Measurements from ENCODE around the gene ACTR5. TPM values are rescaled to one million over a fixed set of nuclear protein-coding genes. Genes with fewer than 3 reads are reported as not detected.
A peak's percentile ranks its signal among the peaks of the same experiment; 100 is the strongest.

ACTR5 gene
- polyA plus RNA-seq (ENCODE audit: insufficient read depth in 1 of 5, insufficient read length in 5 of 5, low replicate concordance in 1 of 5), result 10 to 100 TPM; 10.8 to 12.8 (median 11.9) TPM
- long read RNA-seq, donor 1, partial matches to known transcripts, result 0 of 2 reads
- long read RNA-seq, donor 1, other reads (novel, unspliced or antisense), result 0 of 2 reads
- long read RNA-seq, donor 2, partial matches to known transcripts, result 0 of 3 reads
- long read RNA-seq, donor 2, other reads (novel, unspliced or antisense), result 0 of 3 reads
- long read RNA-seq, donor 3, partial matches to known transcripts, result 0 of 3 reads
- long read RNA-seq, donor 3, other reads (novel, unspliced or antisense), result 0 of 3 reads
- long read RNA-seq, donor 4, partial matches to known transcripts, result 0 of 2 reads
- long read RNA-seq, donor 4, other reads (novel, unspliced or antisense), result 0 of 2 reads
- long read RNA-seq, donor 5, partial matches to known transcripts, result 0 of 2 reads
- long read RNA-seq, donor 5, other reads (novel, unspliced or antisense), result 0 of 2 reads
- long read RNA-seq, donor 6, partial matches to known transcripts, result 0 of 4 reads
- long read RNA-seq, donor 6, other reads (novel, unspliced or antisense), result 0 of 4 reads
- long read RNA-seq, donor 7, partial matches to known transcripts, result 0 of 2 reads
- long read RNA-seq, donor 7, other reads (novel, unspliced or antisense), result 0 of 2 reads
- long read RNA-seq, donor 8, partial matches to known transcripts, result 0 of 2 reads
- long read RNA-seq, donor 8, other reads (novel, unspliced or antisense), result 0 of 2 reads

DNA sequence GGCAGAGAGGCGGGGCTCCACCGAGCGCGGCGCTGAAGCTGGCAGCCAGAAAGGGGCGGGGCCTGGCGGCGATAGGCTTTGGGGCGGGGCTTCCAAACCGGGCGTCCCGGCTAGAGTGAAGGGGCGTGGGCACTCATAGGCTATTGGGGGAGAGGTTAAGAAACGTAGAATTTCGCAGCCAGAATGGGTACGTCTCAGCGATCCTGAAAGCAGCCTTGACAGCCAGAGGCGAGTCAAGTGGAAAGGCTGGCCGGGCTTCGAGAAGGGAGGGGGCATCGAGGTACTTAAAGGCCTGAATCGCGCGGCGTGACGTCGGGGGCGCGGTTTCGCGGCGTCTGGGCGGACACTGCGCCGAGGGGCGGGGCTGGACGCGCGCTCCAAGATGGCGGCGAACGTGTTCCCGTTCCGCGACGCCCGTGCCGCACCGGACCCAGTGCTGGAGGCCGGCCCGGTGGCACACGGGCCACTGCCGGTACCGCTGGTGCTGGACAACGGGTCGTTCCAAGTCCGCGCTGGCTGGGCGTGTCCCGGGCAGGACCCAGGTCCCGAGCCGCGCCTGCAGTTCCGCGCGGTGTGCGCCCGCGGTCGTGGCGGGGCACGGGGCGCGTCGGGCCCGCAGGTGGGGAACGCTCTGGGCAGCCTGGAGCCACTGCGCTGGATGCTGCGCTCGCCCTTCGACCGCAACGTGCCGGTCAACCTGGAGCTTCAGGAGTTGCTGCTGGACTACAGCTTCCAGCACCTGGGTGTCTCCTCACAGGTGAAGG, at the start of gene ACTR5:
Gene ACTR5, plus strand, starts transcription at position 364 of the 764 bp plus-strand sequence. Its CDS starts 19 bp downstream, at position 383.
- DNase-seq, result peak; percentile 92 to 93

DNA sequence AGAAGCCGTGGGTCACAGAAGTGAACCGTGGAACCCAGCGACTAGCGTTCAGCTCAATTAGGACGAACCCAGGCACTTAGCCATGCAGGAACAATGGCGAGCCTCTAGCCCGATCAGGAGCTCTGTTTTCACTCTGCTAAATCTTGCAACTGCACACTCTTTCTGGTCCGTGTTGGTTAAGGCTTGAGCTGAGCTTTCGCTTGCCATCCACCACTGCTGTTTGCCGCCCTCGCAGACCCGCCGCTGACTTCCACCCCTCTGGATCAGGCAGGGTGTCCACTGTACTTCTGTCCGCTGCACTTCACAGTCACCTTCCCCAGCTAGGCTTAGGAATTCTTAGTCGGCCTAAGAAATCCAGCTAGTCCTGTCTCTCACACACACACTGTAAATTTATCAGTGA, 49.7 kb upstream of the ACTR5 start:
- DNase-seq, result no peak

DNA sequence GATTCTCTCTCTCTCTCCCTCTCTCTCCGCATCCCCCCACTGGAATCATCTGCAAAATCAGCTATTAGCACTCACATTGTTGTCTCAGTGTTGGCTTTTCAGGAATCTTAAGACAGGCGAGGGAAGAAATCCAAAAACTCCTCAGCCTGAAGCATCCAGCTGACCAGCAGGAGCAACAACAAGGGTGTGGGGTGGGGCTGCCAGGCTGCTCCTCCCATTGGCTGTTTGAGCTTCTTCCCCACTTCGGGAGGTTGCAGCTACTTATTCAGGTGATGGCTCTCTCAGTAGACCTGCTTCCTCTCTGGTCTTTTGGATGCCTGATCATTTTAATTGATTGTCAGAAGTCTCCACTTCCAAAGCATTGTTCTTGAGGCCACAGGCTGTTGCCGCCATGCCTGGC, 48.1 kb upstream of the ACTR5 start:
- no peak for DNase-seq

DNA sequence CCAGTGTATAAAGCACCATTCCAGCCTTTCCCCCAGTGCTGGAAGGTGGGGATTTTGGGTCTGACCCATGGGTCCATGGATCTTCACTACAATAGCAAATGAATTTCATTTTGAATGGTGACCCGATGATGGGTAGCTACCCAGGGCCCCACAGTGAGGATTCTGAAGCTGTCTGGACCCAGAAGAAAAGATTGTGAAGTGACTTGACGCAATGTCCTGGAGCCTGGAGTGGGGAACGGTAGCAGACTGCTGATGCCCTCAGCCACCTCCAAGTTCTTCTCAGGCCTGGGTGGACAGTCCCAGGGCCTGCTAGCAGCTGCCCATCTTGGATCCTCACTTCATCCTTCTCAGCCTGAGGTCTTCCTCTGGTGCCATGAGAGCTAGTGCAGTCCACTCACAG, 47.3 kb upstream of the ACTR5 start:
- no peak for DNase-seq

DNA sequence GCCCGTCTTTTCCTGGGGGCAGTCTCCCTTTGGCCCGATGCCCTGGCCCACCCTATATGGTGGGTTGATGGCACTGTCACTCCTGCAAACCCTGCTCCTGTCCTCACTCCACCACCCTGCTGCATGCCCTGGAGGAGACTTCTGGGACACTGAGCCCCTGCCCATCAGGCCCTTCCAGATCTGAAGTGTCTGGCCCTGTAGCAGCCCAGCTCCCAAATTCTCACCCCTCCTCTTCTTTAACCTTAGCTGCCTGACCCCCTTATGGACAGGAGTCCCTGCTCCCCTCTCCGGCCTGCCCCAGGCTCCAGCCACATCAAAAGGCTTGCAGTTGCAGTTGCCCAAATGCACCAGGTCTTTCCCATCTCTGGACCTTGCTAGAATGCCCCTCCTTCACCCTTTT, 44.7 kb upstream of the ACTR5 start:
- no peak for DNase-seq

DNA sequence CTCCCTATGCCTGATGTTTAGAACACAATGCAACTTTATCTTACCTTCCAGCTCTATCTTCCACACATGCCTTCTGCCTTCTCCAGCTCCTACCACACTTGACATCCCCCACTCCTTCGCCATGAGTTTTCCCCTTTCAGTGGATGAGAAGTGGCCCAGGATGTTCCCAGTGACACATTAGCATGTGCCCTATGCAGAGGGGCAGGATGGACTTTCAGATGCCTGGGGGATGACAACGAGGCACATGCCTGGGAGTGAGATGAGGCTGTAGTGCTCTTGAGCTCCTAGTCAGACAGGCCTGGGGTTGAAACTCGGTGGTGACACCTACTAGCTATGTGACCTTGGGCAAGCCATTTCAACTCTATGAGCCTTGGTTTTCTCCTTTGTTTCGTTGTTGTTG, 44.1 kb upstream of the ACTR5 start:
- no peak for DNase-seq

DNA sequence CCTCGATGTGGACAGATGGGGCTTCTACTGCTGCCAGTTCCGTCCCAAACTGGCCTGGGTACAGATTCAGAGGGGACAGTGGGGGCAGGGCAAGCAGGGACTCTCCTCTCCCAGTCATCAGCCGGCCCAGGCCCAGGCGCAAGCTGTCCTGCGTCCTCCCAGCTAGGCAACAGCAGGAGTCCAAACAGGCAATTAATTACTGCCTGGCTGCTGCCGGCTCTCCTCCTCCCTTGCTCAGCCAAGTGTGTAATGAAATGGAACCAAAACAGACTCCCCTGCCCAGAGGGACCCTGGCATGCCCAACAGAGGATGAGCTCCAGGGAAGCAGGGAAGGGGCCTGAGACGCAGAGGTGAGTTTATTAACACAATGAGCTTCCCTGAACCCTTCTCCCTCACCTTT, 41.8 kb upstream of the ACTR5 start:
- DNase-seq, result no peak

DNA sequence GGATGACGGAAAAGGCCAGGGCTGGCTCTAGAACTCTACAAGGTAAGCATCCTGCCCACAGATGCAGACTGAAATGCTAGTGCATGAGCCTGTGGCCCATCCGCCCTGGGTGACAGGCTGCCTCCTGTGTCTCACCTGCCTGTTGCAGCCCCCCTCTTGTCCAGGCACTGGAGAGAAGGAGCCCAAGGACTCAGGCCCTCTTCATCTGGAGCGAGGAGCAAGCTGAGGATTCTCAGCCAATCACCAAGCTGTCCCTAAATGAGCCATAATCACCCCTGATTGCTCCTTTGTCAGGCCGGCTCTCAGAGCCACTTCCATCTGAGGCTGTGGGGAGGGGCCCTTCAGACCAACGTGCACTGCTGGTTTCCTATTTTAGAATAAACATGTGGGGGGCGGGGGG, 34.0 kb upstream of the ACTR5 start:
- DNase-seq, result no peak

DNA sequence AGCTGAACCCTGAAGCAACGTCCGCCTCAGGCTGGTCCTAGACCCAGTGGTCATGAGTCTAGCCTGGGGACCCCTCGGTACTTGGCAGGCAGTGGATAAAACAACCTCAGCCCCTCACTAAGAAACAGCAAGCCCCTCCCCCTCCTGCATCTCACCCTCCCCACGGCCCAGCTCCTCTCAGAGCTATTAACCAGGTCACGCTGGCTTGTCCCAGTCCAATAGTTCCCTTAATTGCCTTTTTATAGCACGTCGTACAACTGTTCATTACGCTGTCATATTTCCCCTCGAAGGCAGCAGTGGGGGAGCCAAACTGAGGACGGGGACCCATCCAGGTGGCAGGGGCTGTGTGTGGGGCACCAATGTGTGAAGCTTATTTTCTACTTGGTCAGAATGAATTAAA, 32.6 kb upstream of the ACTR5 start:
- no peak for DNase-seq

DNA sequence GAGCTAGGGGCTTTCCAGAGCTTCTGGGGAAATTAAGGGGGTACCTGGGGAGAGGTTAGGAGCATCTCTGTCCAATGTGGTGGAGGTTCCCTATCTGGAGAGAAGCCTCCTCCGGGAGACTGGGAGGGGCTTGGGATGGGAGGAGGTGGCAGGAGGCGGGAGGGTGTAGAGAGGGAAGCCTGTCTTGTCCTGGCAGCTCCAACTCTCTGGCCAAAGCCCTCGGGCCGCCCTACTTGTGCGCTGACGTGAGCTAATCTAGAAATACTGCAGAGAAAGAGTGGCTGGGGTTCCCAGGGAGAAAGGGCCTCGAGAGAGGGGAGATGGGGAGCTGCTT, 25.6 kb upstream of the ACTR5 start:
- no peak for DNase-seq

DNA sequence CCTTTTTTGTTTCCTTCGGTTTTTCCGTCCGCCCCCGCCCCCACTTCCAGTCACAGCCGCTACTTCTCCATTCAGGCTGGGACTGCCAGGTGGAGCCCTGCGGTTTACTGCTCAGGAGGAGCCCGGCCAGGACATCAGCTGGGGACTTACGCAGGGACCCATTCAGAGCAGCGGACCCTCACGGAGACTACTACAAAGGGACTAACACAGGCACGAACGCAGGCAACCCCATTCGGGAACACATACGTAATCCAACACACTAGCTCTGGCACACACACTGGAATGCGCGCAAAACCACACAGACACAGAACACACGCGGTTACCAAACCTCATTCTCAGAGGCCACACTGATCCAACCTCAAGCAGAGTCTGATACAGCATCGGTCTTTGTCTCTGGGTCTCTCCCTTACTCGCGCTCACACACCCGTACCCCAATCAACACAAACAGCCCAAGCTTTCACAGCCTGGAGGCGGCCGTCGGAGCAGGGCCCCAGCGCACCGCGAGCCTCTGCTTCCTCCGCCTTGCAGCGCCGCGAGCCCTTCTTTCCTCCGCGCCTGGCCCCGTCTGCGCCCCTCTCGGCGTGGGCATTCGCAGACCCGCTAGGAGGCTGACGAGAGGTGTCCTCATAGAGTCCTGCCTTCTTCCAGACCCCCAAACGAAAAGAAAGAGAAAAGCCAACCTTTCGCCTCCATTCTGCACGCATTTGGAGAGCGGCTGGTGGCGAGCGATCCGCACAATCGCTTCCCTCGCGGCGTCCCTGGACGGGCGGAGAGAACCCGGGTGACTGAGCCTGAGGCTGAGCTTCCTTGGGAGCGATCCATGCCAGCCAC, 25.0 kb upstream of the ACTR5 start:
- no peak for DNase-seq

DNA sequence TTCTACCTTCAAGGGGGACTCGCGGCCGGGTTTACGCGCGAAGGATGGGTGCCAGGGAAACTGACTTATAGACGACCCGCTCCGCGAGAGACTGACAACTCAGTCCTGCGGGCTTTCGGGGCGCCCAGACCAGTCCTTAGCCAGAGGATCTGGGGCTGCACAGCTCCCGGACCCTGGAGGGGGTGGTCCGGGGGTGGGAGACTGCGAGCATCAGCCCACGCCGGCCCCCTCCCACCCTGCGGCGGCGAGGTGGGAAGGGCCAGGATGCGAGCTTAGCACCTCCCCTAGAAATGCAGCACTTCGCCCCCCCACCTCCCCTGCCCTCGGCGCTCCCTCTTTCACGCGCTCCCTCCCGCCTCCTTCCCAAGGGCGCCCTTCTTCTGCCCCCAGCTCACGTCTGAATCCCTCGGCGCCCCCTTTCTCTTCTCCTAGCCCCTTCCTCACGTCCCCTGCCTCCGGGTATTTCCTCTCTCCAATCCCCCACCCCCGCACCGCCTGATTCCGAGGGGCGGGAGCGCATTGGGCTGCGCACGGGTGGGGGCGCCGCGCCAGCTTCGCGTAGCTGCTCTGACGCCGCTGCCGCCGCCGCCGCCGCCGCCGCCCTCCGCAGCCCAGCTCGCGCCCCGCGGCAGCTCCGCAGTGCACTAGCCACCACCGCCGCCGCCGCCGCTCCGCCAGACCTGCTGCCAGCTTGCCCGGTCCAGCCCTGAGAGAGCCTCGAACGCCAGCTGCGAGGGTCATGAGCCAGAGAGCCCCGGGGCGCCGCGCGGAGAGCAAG, 24.2 kb upstream of the ACTR5 start, which contains the start of gene SLC32A1:
Gene SLC32A1, plus strand, starts transcription at position 639 of the 778 bp plus-strand sequence. CDS start 239 bp downstream, outside the sequence.
- DNase-seq, result no peak

DNA sequence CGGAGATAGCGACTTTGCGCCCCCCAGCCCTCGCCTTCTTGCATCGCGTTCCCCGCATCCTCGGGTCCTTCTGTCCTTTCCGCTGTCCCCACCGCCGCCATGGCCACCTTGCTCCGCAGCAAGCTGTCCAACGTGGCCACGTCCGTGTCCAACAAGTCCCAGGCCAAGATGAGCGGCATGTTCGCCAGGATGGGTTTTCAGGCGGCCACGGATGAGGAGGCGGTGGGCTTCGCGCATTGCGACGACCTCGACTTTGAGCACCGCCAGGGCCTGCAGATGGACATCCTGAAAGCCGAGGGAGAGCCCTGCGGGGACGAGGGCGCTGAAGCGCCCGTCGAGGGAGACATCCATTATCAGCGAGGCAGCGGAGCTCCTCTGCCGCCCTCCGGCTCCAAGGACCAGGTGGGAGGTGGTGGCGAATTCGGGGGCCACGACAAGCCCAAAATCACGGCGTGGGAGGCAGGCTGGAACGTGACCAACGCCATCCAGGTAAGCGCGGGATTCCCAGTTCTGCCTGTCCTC, 23.6 kb upstream of the ACTR5 start:
- DNase-seq, result no peak

DNA sequence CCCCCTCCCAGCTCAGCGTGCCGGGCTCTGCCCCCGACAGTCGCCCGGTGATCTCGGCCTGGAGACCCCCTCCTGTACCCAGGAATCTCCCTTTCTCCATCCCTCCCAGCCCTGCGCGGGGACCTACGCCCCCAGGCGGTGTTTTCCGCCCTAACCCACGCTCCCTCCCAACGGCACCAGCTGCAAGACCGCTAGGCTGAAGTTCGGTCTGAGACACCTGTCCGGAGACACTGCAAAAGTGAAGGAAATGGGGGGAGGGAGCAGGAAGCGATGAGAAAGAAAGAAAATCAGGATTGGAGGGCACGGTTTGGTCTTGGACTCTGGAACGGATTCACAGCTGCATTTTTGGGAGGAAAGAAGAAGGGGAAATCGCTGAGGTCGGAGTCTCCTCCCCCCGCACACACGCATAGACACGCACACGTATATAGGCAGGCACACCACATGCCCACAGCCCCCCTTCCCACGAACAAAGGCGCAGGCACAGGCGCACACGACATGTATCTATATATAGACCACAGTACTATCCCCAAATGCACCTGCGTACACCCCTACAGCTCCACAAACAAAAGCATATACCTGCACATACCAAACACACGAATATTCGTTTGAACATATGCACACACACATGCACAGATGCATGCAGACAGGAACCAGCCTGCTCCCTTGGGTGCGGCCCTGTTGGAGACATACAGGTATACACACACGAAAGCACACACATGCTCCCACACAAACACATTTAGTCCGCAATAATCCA, 22.9 kb upstream of the ACTR5 start:
- DNase-seq, result no peak

DNA sequence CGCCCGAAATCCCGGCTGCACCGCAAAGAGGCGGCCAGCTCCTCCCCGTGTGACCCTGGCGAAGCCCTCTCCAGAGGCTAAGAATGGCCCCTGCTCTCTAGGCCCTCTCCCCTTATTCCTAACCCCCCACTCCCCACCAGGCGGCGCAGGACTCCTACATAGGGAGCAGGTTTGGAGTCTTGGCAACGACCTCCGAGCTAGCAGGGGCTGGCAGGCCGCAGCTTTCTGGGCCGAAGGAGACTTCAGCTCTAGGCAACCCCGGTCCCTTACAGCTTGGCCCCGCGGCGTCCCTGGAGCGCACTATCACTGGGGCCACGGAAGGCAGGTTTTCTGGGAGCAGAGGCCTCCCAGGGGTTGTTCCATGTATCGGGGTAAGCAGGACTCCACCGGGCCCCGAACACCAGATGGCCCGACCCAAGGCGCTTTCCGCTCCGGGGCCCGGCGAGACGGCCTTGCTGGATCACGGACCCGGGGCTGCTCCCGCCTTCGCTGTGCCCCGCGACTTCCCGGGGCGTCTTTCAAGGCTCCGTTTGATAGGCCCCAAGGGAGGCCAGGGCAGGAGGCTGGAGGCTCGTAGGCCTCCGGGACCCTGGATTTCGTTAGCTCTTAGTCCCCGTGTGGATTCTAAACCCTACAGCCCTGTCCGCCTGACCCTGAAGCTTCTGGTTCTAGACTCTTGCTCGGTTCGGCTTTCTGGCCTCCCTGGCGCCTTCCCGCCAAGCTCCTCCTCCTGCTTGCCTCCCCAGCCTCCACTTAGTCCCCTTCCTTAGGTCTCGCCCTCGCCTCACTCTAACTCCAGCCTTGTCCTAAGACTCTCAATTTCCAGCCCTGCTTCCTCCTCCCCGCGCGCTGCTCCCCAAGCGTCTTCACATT, 22.1 kb upstream of the ACTR5 start:
- no peak for DNase-seq

DNA sequence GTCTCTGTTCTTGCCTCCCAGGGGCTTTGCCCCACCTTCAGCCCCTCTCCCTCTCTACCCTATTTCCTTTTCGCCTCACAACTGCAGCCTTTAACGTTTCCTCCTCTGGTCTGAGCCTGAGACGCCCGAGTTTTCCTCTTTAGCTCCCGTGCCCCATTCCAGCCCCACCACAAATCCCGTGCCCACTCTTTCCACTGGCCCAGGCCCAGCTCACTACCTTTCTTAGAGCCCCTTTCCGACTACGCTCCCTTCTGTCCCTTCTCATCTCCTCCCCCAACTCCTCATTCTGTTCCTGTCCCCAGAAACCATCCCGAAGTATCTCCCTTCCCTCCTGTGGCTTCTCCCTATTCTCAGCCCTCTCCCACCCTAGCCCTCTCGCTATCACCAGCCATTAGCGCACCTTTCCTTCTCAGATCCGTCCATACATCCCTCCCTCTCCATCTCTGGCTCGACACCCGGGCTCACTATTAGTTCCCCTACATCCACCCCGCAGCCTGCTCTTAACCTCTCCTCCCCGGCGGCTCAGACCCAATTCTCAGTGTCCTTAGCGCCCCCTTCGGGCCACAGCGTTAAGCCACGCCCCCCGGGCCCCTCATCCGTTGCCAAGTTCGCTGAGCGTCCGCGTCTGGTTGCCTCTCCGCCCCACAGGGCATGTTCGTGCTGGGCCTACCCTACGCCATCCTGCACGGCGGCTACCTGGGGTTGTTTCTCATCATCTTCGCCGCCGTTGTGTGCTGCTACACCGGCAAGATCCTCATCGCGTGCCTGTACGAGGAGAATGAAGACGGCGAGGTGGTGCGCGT, 21.3 kb upstream of the ACTR5 start:
- no peak for DNase-seq

DNA sequence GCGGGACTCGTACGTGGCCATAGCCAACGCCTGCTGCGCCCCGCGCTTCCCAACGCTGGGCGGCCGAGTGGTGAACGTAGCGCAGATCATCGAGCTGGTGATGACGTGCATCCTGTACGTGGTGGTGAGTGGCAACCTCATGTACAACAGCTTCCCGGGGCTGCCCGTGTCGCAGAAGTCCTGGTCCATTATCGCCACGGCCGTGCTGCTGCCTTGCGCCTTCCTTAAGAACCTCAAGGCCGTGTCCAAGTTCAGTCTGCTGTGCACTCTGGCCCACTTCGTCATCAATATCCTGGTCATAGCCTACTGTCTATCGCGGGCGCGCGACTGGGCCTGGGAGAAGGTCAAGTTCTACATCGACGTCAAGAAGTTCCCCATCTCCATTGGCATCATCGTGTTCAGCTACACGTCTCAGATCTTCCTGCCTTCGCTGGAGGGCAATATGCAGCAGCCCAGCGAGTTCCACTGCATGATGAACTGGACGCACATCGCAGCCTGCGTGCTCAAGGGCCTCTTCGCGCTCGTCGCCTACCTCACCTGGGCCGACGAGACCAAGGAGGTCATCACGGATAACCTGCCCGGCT, 20.6 kb upstream of the ACTR5 start:
- no peak for DNase-seq
